Measurements from ENCODE around the gene FBRSL1.

The FBRSL1 gene

DNA sequence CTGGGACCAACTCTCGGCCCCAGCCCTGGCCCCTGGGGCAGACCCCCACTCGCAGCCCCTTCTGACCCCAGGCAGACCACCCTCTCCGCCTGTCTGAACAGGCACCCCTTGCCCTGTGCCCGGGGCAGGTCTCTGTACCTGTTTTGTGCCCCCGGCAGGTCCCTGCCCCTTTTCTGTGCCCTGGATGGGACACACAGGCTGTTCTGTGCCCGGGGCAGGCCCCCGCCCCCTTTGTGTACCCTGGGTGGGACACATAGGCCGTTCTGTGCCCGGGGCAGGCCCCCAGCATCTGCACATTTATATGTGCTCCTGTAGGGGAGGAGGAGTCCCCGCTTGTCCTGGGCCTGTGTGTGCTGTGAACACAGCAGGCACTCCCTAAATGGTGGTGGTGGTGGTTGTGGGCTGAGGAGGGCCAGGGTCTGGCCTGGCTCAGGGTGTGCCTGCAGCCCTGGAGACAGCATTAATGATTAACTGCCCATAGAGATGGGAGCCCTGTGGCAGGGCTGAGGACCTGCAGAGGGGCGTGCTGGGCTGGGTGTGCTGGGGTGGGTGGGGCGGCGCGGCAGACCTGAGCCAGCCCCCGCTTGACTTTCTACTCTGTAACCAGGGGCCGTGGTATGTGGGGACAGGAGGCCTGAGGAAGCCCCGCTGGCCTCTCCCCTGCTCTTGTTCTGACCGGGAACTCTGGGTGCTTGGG is 3.7 kb downstream of the FBRSL1 start:
- TF ChIP-seq, protein P1, sequence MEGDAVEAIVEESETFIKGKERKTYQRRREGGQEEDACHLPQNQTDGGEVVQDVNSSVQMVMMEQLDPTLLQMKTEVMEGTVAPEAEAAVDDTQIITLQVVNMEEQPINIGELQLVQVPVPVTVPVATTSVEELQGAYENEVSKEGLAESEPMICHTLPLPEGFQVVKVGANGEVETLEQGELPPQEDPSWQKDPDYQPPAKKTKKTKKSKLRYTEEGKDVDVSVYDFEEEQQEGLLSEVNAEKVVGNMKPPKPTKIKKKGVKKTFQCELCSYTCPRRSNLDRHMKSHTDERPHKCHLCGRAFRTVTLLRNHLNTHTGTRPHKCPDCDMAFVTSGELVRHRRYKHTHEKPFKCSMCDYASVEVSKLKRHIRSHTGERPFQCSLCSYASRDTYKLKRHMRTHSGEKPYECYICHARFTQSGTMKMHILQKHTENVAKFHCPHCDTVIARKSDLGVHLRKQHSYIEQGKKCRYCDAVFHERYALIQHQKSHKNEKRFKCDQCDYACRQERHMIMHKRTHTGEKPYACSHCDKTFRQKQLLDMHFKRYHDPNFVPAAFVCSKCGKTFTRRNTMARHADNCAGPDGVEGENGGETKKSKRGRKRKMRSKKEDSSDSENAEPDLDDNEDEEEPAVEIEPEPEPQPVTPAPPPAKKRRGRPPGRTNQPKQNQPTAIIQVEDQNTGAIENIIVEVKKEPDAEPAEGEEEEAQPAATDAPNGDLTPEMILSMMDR (conservative IDR thresholded peaks at IDR 0.05; ENCODE audit: low read depth, low read length), result no peak
- no peak overlapping the region for H3K4me3 ChIP-seq (ENCODE audit: low read depth, low read length)
- DNase-seq (ENCODE audit: low read depth), result no peak

DNA sequence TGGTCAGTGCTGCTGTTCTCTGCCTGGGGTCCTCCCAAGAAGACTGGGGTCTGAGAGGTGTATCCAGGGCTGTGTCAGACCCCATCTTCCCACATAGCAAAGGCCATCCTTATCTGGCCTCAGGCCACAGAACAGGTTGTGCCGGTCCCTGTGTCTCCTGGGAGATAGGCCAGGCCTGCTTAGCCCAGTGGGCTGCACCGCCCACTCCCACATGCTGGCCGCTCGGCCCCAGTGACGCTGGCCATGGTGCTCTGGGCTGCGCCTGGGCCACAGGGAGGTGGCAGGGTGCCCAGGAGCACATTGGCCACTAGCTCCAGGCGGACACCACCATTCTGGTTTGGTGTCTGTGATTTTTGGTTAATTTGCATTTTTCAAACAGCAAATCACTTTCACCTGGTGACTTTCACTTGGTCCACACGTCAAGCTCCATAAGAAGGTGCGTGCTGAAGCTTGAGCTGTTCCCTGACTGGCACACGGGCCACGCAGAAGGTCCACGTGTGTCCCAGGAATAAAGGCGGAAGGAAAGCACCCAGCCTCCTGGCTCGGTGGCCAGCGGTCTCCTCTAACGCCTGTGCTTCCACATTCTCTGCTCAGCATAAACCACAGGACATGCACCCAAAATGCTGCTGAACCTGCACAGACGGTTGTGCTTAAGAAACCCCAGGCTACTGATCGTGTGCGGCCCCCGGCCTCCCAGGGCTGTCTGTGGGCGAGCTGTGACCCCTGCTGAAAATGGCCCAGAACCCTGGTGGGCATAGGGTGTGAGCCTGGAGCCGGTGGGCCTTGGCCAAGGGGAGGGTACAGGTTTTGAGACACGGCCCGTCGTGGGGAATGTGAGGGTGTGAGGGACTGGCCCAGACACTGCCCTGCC is 4.6 kb downstream of the FBRSL1 start:
- TF ChIP-seq, protein P1 (conservative IDR thresholded peaks at IDR 0.05; ENCODE audit: low read depth, low read length), result no peak
- H3K4me3 ChIP-seq (ENCODE audit: low read depth, low read length), result no peak overlapping the region
- DNase-seq (ENCODE audit: low read depth), result no peak

DNA sequence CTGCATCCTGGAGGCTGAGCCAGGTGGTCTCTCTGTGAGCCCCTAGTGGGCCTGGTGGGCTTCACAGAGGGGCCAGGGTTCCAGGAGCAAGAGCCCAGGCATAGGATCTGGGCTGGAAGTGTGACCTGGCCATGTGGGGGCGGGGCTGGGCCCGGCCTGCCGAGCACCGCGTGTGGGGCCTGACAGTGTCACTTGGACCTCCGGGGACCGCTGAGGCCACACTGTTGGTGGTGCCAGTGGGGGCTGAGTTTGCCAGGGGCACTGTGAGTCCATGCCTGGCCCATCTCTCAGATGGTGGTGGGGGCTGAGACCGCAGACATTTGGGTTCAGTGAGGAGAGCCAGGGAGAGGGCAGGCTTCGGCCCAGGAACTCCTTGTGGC is 5.2 kb downstream of the FBRSL1 start:
- no peak for DNase-seq (ENCODE audit: low read depth)
- TF ChIP-seq, protein P1 (conservative IDR thresholded peaks at IDR 0.05; ENCODE audit: low read depth, low read length), result no peak
- no peak overlapping the region for H3K4me3 ChIP-seq (ENCODE audit: low read depth, low read length)

DNA sequence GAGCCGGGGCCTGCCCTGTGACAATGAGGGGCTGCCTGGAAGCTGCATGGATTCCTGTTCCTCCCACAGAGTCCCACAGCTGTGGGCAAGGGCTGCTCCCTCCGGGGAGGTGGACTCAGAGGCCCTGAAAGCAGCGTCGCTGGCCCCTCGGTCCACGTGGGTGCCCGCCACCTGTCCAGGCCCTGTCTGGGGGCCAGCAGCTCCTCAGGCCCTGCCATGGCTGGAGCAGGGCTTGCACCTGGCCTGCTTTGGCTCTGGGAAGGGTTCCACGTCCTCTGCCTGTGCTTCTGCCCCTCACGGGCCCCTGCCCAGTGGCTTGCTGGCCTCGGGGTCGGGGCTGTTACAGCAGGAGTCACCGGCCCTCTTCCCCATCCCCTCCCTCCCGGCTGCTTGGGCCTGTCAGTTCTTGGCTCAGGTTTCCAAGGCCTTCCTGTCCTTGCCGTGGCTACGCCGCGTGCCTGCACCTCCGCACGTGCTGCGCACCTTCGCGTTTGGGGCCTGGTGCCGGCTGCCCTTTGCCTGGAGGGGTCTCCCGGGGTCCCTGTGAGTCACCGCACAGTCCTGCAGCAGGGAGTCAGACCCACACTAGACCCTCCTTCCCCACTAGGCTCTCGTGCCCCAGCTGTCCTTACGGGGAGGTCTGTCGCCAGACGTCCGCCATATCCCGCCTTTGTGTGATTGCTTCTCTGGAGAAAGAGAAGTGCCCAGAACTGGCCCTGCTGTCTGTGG is 5.8 kb downstream of the FBRSL1 start:
- TF ChIP-seq, protein P1 (conservative IDR thresholded peaks at IDR 0.05; ENCODE audit: low read depth, low read length), result no peak
- DNase-seq (ENCODE audit: low read depth), result no peak
- H3K4me3 ChIP-seq (ENCODE audit: low read depth, low read length), result no peak overlapping the region

DNA sequence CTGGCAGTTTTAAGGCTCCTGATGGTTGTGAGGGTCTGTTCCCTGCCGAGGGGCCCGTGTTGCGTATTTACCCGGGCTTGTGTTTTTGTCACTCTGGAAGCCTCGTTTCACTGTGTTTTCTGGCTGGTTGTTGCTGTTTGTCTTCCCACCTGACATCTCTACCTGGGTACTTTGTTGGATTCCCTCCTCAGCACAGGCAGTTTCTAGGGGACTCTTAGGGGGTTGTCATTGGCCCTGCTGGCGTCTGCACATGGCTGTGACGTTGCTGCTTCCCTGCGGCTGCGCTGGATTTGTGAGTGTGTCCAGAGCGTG is 6.4 kb downstream of the FBRSL1 start:
- TF ChIP-seq, protein P1 (conservative IDR thresholded peaks at IDR 0.05; ENCODE audit: low read depth, low read length), result no peak
- no peak for DNase-seq (ENCODE audit: low read depth)
- H3K4me3 ChIP-seq (ENCODE audit: low read depth, low read length), result no peak overlapping the region

DNA sequence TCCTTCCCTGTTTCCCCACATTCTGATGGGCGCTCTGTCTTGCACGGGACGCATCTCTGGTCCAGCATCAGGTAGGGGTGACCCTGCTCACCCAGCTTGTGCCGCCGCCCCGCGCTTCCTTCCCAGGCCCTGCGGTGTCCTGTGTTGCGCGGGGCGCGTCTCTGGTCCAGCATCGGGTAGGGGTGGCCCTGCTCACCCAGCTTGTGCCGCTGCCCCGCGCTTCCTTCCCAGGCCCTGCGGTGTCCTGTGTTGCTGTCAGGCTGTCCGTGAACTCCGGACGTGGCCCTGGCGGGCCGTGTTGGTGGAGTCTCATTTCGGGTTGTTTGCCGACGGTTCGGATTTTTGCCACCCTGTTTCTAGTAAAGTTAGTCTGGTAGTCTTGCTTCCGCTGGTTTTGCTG is 6.8 kb downstream of the FBRSL1 start:
- TF ChIP-seq, protein P1 (conservative IDR thresholded peaks at IDR 0.05; ENCODE audit: low read depth, low read length), result no peak
- H3K4me3 ChIP-seq (ENCODE audit: low read depth, low read length), result no peak overlapping the region
- no peak for DNase-seq (ENCODE audit: low read depth)

Data from choroid plexus epithelial cell (primary cell).